ENCODE measurements around the gene NUP62. TPM values are rescaled to one million over a fixed set of nuclear protein-coding genes. Genes with fewer than 3 reads are reported as not detected.

NUP62 gene
- total RNA-seq, 1 experiment from 2014 or later = 54.6 TPM

DNA sequence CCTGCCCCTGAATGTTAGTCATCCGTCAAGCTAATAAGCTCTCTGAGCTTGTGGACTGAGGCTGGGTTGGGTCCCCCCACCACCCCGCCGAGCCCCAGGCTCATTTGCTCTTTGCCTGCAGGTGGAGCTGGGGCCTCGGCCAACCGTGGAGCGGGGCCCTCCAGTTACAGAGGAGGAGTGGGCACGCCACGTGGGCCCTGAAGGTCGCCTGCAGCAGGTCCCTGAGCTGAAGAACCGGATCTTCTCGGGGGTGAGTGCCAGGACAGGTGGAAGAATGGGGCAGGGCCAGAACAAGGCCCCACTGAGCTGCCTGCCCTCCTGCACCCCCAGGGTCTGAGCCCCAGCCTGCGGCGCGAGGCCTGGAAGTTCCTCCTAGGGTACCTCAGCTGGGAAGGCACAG is 46.7 kb downstream of the NUP62 start:
- no peaks in the 10 kb centered on the region for H3K36me3 ChIP-seq (ENCODE audit: control insufficient read depth, insufficient read depth, low read length)
- intact Hi-C loops (cut with micrococcal nuclease; ENCODE audit: unreplicated experiment) (no loop called here), in situ Hi-C loops (cut with HindIII; ENCODE audit: low pct_unique_long_range_greater_than_20kb, low sequenced_read_pairs) (no loop called here)
- TF ChIP-seq, protein P1, sequence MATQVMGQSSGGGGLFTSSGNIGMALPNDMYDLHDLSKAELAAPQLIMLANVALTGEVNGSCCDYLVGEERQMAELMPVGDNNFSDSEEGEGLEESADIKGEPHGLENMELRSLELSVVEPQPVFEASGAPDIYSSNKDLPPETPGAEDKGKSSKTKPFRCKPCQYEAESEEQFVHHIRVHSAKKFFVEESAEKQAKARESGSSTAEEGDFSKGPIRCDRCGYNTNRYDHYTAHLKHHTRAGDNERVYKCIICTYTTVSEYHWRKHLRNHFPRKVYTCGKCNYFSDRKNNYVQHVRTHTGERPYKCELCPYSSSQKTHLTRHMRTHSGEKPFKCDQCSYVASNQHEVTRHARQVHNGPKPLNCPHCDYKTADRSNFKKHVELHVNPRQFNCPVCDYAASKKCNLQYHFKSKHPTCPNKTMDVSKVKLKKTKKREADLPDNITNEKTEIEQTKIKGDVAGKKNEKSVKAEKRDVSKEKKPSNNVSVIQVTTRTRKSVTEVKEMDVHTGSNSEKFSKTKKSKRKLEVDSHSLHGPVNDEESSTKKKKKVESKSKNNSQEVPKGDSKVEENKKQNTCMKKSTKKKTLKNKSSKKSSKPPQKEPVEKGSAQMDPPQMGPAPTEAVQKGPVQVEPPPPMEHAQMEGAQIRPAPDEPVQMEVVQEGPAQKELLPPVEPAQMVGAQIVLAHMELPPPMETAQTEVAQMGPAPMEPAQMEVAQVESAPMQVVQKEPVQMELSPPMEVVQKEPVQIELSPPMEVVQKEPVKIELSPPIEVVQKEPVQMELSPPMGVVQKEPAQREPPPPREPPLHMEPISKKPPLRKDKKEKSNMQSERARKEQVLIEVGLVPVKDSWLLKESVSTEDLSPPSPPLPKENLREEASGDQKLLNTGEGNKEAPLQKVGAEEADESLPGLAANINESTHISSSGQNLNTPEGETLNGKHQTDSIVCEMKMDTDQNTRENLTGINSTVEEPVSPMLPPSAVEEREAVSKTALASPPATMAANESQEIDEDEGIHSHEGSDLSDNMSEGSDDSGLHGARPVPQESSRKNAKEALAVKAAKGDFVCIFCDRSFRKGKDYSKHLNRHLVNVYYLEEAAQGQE (IDR thresholded peaks at IDR 0.05; ENCODE audit: insufficient read depth in 1 of 2, low read depth in 2 of 2, low read length in 1 of 2) = no peak
- TF ChIP-seq POLR2AphosphoS5 (IDR thresholded peaks at IDR 0.05; ENCODE audit: low read depth, low read length) = no peak
- TF ChIP-seq, protein P2, sequence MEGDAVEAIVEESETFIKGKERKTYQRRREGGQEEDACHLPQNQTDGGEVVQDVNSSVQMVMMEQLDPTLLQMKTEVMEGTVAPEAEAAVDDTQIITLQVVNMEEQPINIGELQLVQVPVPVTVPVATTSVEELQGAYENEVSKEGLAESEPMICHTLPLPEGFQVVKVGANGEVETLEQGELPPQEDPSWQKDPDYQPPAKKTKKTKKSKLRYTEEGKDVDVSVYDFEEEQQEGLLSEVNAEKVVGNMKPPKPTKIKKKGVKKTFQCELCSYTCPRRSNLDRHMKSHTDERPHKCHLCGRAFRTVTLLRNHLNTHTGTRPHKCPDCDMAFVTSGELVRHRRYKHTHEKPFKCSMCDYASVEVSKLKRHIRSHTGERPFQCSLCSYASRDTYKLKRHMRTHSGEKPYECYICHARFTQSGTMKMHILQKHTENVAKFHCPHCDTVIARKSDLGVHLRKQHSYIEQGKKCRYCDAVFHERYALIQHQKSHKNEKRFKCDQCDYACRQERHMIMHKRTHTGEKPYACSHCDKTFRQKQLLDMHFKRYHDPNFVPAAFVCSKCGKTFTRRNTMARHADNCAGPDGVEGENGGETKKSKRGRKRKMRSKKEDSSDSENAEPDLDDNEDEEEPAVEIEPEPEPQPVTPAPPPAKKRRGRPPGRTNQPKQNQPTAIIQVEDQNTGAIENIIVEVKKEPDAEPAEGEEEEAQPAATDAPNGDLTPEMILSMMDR (IDR thresholded peaks at IDR 0.05) = no peak
- no peak for TF ChIP-seq TCF7L2 (IDR thresholded peaks at IDR 0.05; ENCODE audit: low read depth, low read length)
- no peak for TF ChIP-seq SIN3A (IDR thresholded peaks at IDR 0.05; ENCODE audit: borderline replicate concordance, insufficient read depth, low read depth, low read length)
- POLR2A ChIA-PET = interaction anchor here (0.5 kb wide), 1 partner anchor 47 kb away, joined by 3 read pairs; no protein-coding TSS in a partner anchor
- no peaks in the 10 kb centered on the region for H3K27me3 ChIP-seq (ENCODE audit: control insufficient read depth, insufficient read depth, low read length)
- no peaks in the 10 kb centered on the region for H3K9me3 ChIP-seq (ENCODE audit: control insufficient read depth, insufficient read depth, low read depth, low read length)
- H3K4me3 ChIP-seq (ENCODE audit: low read depth in 2 of 2, low read length in 2 of 2) = no peak overlapping the region
- DNase-seq (ENCODE audit: low read depth, low spot score) = no peak
- no TSS peak for BruUV-seq (replicated peaks)
- no peak overlapping the region for H3K27ac ChIP-seq (ENCODE audit: low read length)
- peaks cover 4% of the 10 kb centered on the region for H3K4me1 ChIP-seq (ENCODE audit: control insufficient read depth, insufficient read depth, low read length)
- CTCF ChIA-PET = no interaction called here
- no peak for ATAC-seq

DNA sequence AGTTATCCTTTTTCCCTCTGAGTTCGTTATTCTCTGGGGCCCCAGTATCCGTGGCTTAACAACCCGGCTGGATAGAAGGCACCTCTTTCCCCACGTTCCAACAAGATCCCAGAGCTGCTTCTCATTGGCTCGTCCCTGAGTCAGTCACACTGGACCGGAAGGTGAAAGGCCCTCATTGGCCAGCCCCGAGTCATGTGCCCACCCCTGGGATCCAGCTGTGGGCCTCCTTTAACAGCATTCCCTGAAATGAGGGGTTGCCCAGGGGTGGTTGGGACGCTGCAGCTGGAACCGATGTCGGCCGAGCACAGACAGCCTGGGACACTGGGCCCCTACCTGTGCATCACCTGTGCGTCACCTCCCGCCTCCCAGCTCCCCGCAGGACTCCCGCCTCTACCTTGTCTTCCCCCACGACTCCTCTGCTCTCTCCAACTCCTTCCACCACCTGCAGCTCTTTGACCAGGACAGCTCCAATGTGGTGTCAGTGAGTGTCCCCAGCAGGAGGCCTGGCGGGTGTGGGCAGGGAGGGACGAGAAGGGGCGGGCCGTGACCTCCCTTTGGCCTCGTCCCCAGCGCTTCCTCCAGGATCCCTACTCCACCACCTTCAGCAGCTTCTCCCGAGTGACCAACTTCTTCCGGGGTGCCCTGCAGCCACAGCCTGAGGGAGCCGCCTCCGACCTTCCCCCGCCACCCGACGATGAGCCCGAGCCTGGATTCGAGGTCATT is 47.5 kb downstream of the NUP62 start:
- in situ Hi-C loops (cut with HindIII; ENCODE audit: low pct_unique_long_range_greater_than_20kb, low sequenced_read_pairs) = no loop called here
- intact Hi-C loops (cut with micrococcal nuclease; ENCODE audit: unreplicated experiment) = no loop called here
- TF ChIP-seq SIN3A (IDR thresholded peaks at IDR 0.05; ENCODE audit: borderline replicate concordance, insufficient read depth, low read depth, low read length) (no peak), POLR2AphosphoS5 (IDR thresholded peaks at IDR 0.05; ENCODE audit: low read depth, low read length) (no peak), TCF7L2 (IDR thresholded peaks at IDR 0.05; ENCODE audit: low read depth, low read length) (no peak)
- TF ChIP-seq, protein P1 (IDR thresholded peaks at IDR 0.05; ENCODE audit: insufficient read depth in 1 of 2, low read depth in 2 of 2, low read length in 1 of 2) = no peak
- TF ChIP-seq, protein P2 (IDR thresholded peaks at IDR 0.05) = no peak
- Histone ChIP-seq H3K36me3 (ENCODE audit: control insufficient read depth, insufficient read depth, low read length) (no peaks in the 10 kb centered on the region), H3K27ac (ENCODE audit: low read length) (no peak overlapping the region), H3K27me3 (ENCODE audit: control insufficient read depth, insufficient read depth, low read length) (no peaks in the 10 kb centered on the region), H3K4me3 (ENCODE audit: low read depth in 2 of 2, low read length in 2 of 2) (no peak overlapping the region), H3K9me3 (ENCODE audit: control insufficient read depth, insufficient read depth, low read depth, low read length) (no peaks in the 10 kb centered on the region), H3K4me1 (ENCODE audit: control insufficient read depth, insufficient read depth, low read length) (peaks cover 4% of the 10 kb centered on the region)
- ChIA-PET POLR2A (interaction anchor here (0.5 kb wide), 1 partner anchor 48 kb away, joined by 3 read pairs; no protein-coding TSS in a partner anchor), CTCF (no interaction called here)
- ATAC-seq (no peak), DNase-seq (ENCODE audit: low read depth, low spot score) (no peak)
- no TSS peak for BruUV-seq (replicated peaks)

All from Panc1 (cell line).